Thyroid gland (tissue), 4 donors: ENCODE results near the gene PCBP3. TPM values are rescaled to one million over a fixed set of nuclear protein-coding genes. Genes with fewer than 3 reads are reported as not detected.
A peak's percentile ranks its signal among the peaks of the same experiment; 100 is the strongest.

ENCODE experiments used
- DNase-seq, 2 donors: peaks; one replicate each; pipeline ENCODE4 v3.0.0-alpha.2; 2019
- H3K27ac ChIP-seq, 3 donors: fragments of 200-600 bp; sonication (generic); 1 replicate in 2 of 3; 2 replicates in 1 of 3; pipeline ENCODE4 v1.5.1; 2016 to 2019; ENCODE audit warnings: mild to moderate bottlenecking in 1 of 3, moderate library complexity in 1 of 3
- H3K27me3 ChIP-seq: fragments of 200-600 bp; sonication (generic); one replicate; pipeline ENCODE4 v1.5.1; 2019
- H3K36me3 ChIP-seq, 2 donors: fragments of 200-600 bp; sonication (generic); one replicate each; pipeline ENCODE4 v1.5.1; 2016 to 2019
- H3K4me1 ChIP-seq, 2 donors: fragments of 200-600 bp; sonication (generic); one replicate each; pipeline ENCODE4 v1.5.1; 2017 to 2019
- H3K4me3 ChIP-seq, 3 donors: fragments of 200-600 bp; sonication (generic); replicated peaks in 1 of 3; 1 replicate in 2 of 3; 2 replicates in 1 of 3; pipeline ENCODE4 v1.5.1; 2016; ENCODE audit warnings: mild to moderate bottlenecking in 1 of 3
- H3K9me3 ChIP-seq: fragments of 200-600 bp; sonication (generic); one replicate; pipeline ENCODE4 v1.5.1; 2017
- POLR2A ChIP-seq, 2 donors: fragments of 450-650 bp; IDR thresholded peaks; one replicate each; pipeline ENCODE4 v1.6.1; 2017; ENCODE audit warnings: antibody characterized with exemption in 2 of 2, mild to moderate bottlenecking in 2 of 2, moderate library complexity in 1 of 2
- WGBS, 2 donors: methylation state at CpG; one replicate each; pipeline ENCODE4 v1.1.5; 2017; 5-methylcytosine and 5-hydroxymethylcytosine counted together
- intact Hi-C: fragments of 100-400 bp; cut with DNase I; formaldehyde crosslinking; loops from one replicate; pipeline ENCODE4 v1.15.1; 2023
- total RNA-seq, 4 donors: library from RNA; depleted of rRNA; stranded (reverse); fragments of >200 nt; gene quantifications; one replicate each; pipeline ENCODE4 v1.2.3, GENCODE V29; 2016
- TF ChIP-seq, protein P1 (sequence below), 6 experiments: fragments of 200-600 bp in 3 of 6; fragments of 450-650 bp in 3 of 6; sonication (generic) in 3 of 6; IDR thresholded peaks; one replicate each; pipeline ENCODE4 v1.5.1; 2016 to 2019; ENCODE audit warnings: antibody characterized with exemption in 6 of 6, mild to moderate bottlenecking in 2 of 6, inconsistent platforms in 1 of 6, moderate library complexity in 1 of 6

The PCBP3 gene
- total RNA-seq, 4 donors from 2014 or later: 0.33 to 0.98 (median 0.54) TPM; not detected in 1

DNA sequence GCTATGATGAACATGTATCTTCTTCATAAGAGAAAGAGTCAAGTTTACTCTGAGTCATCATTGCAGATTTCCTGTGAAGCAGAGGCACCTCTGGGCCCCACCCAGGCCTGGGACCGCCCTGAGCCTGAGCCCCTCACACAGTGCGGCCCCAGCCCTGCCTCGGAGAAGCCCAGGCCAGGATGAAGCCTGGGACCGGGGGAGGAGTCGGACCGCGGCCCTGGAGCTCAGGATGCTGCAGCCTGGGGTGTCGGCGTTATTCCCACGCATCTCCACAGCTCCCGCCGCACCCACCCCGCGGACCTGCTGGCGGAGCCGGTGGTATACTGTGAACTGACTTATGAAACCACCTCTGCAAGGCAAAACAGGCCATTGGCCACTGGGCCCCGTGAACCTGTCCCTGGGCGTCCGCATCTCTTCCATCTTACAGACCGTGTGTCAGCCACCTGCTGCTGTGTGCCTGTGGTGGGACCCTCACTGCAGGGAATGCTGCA is 335.7 kb downstream of the PCBP3 start:
- TF ChIP-seq POLR2A (IDR thresholded peaks at IDR 0.05): no peak
- TF ChIP-seq, protein P1, sequence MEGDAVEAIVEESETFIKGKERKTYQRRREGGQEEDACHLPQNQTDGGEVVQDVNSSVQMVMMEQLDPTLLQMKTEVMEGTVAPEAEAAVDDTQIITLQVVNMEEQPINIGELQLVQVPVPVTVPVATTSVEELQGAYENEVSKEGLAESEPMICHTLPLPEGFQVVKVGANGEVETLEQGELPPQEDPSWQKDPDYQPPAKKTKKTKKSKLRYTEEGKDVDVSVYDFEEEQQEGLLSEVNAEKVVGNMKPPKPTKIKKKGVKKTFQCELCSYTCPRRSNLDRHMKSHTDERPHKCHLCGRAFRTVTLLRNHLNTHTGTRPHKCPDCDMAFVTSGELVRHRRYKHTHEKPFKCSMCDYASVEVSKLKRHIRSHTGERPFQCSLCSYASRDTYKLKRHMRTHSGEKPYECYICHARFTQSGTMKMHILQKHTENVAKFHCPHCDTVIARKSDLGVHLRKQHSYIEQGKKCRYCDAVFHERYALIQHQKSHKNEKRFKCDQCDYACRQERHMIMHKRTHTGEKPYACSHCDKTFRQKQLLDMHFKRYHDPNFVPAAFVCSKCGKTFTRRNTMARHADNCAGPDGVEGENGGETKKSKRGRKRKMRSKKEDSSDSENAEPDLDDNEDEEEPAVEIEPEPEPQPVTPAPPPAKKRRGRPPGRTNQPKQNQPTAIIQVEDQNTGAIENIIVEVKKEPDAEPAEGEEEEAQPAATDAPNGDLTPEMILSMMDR (IDR thresholded peaks at IDR 0.05): no peak
- Histone ChIP-seq H3K36me3 (no peaks in the 10 kb centered on the region), H3K4me1 (peaks cover 13 to 38% of the 10 kb centered on the region in 2 donors), H3K27ac (no peak overlapping the region), H3K4me3 (no peak overlapping the region), H3K9me3 (no peaks in the 10 kb centered on the region), H3K27me3 (no peaks in the 10 kb centered on the region)
- intact Hi-C loops: no loop called here
- 65 to 85% methylated on average over 16 to 20 of the region's 20 CpGs for WGBS, 2 donors
- DNase-seq: no peak

- no peak overlapping the region for H3K4me3 ChIP-seq
- H3K27ac ChIP-seq: no peak overlapping the region
- peaks cover 13 to 34% of the 10 kb centered on the region in 2 donors for H3K4me1 ChIP-seq
- H3K9me3 ChIP-seq: no peaks in the 10 kb centered on the region
- intact Hi-C loops: loop anchor here (10.0 kb wide), 1 partner anchor 205 kb away; the partner anchor contains the start of gene SPATC1L
- no peaks in the 10 kb centered on the region for H3K36me3 ChIP-seq
- H3K27me3 ChIP-seq: no peaks in the 10 kb centered on the region
- DNase-seq: no peak
- no peak for TF ChIP-seq POLR2A (IDR thresholded peaks at IDR 0.05)
- TF ChIP-seq, protein P1 (IDR thresholded peaks at IDR 0.05): no peak
- 84 to 89% methylated on average over 6 to 7 of the region's 7 CpGs for WGBS, 2 donors
Observed at GRCh38 chr21:45979651-45980050, 336.1 kb downstream of the PCBP3 start.

GRCh38 chr21:45980271-45980670 is 336.7 kb downstream of the PCBP3 start:
- Histone ChIP-seq H3K36me3 (no peaks in the 10 kb centered on the region), H3K4me1 (peaks cover 13 to 27% of the 10 kb centered on the region in 2 donors), H3K9me3 (no peaks in the 10 kb centered on the region), H3K27ac (no peak overlapping the region), H3K4me3 (no peak overlapping the region), H3K27me3 (no peaks in the 10 kb centered on the region)
- WGBS, 2 donors: 69 to 70% methylated on average over 2 of the region's 2 CpGs
- intact Hi-C loops: loop anchor here (10.0 kb wide), 1 partner anchor 205 kb away; the partner anchor contains the start of gene SPATC1L
- DNase-seq: no peak
- TF ChIP-seq, protein P1 (IDR thresholded peaks at IDR 0.05): no peak
- no peak for TF ChIP-seq POLR2A (IDR thresholded peaks at IDR 0.05)

DNA sequence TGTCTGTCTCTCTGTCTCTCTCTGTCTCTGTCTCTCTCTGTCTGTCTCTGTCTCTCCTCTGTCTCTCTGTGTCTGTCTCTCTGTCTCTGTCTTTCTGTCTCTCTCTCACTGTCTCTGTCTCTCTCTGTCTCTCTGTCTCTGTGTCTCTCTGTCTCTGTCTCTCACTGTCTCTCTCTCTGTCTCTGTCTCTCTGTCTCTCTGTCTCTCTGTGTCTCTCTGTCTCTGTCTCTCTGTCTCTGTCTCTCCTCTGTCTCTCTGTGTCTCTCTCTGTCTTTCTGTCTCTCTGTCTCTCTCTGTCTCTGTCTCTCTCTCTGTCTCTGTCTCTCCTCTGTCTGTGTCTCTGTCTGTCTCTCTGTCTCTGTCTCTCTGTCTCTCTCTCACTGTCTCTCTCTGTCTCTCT is 337.2 kb downstream of the PCBP3 start:
- peaks cover 0 to 4% of the 10 kb centered on the region in 2 donors for H3K36me3 ChIP-seq
- H3K9me3 ChIP-seq: no peaks in the 10 kb centered on the region
- peaks cover 13 to 26% of the 10 kb centered on the region in 2 donors for H3K4me1 ChIP-seq
- intact Hi-C loops: loop anchor here (10.0 kb wide), 1 partner anchor 204 kb away; the partner anchor contains the start of gene SPATC1L
- no peak for TF ChIP-seq POLR2A (IDR thresholded peaks at IDR 0.05)
- no peak for DNase-seq
- peak overlapping the region; percentile 64 to 85 (median 79) for H3K27ac ChIP-seq
- no peaks in the 10 kb centered on the region for H3K27me3 ChIP-seq
- peak overlapping the region in 1 of 3 donors; percentile 30 for H3K4me3 ChIP-seq

DNA sequence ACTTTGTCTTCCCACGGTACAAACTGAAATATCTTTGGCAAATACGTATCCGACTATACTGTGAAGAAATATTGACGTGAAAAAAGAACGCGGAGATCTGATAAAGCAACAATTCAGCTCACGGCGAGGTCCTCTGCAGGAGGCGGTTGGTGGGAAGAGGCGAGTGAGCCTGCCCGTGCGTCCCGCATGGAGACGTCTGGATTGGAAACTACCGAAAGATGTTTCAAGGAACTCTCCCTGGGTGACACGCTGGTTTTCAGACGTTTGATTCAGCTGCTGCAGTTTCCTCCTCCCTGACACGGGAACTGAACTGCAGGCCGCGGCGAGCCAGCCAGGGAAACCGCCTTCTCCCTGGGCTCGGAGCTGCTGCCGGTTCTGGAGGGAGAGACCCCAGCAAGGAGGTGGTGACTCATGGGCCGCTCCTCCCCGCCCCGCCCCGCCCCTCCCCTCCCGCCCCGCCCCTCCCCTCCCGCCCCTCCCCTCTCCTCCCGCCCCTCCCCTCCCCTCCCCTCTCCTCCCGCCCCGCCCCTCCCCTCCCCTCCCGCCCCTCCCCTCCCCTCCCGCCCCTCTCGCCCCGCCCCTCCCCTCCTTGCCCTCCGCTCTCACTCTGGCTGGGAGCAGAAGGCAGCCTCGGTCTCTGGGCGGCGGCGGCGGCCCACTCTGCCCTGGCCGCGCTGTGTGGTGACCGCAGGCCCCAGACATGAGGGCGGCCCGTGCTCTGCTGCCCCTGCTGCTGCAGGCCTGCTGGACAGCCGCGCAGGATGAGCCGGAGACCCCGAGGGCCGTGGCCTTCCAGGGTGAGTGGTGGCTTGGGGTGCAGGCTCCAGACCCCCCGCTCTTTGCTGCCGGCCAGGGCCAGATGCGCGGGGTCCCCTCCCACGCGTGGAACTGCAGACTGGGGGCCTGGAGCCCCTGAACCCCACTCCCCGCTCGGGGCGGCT is 337.9 kb downstream of the PCBP3 start, which contains the start of gene COL6A1:
COL6A1 (plus strand) TSS at position 620 of the 941 bp plus-strand sequence; CDS start at position 701, 81 bp downstream.
- intact Hi-C loops: loop anchor here (10.0 kb wide), 1 partner anchor 203 kb away; the partner anchor contains the start of gene SPATC1L
- 3% methylated on average over 18 to 25 of the region's 63 CpGs for WGBS, 2 donors
- Histone ChIP-seq H3K4me3 (peak within 1 kb of the TSS; percentile 59 to 78 (median 71)), H3K4me1 (peaks cover 13 to 26% of the 10 kb centered on the region in 2 donors), H3K36me3 (peaks cover 0 to 9% of the 10 kb centered on the region in 2 donors), H3K9me3 (no peaks in the 10 kb centered on the region), H3K27me3 (no peaks in the 10 kb centered on the region), H3K27ac (peak within 1 kb of the TSS; percentile 64 to 85 (median 79))
- TF ChIP-seq, protein P1 (IDR thresholded peaks at IDR 0.05): no peak
- peak; percentile 54 to 73 for TF ChIP-seq POLR2A (IDR thresholded peaks at IDR 0.05)
- DNase-seq: peak; percentile 76 to 78
